ENCODE measurements around the gene CCKAR.

Gene CCKAR

DNA sequence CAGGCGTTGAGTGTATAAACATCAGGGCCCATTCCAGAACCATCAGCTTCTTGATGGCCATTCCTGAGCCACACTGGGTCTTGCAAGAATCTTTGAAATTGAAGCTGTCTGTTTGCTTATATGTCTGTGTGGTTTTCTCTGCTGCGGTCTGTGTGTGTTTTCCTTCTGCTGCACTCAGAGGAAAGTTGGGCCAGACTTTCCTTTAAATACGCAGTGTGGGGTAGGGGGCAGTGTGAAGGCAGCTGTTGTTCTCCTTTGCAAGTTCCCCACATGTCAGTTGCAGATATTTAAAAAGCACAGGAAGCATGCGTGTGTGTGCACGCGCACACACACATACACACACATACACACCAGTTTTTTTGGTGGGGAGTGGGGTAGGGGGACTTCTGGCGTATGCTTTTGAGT is 32.1 kb downstream of the CCKAR start:
- DNase-seq, result no peak

DNA sequence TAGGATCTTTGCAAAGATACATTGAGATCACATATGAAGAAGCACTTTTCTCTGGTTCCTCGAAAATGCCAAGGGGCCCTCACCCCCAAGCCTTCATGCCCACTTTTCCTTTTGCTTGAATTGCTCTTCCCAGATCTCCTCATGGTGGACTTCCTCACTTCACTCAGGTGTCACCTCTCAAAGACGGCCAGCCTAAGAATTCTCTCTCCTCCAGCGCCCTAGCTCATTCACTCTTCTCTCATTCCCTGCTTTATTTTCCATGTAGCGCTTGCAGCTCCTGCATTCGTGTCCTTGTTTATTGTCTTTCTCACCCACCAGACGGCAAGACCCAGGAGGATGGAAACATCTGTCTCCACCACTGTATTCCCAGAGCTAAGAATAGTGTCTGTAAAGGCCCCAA is 32.9 kb downstream of the CCKAR start:
- DNase-seq, result no peak

DNA sequence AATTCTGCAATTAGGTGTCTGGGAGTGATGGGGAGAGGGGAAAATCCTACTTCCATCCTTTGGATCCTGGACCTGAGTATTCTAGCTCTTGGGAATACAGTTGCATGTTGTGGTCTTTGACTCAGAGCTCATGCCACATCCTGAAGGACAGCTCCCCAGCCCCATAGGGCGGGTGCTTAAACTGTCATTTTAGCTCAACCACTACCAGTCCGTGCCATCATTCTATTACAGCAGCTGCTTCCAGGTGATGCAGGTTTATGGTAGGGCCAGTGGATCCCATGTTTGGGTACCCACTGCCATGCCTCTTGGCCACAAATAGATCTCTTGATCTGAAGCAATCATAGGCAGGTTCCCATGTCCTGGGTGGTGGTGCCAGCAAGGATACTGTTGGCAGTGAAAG is 34.7 kb downstream of the CCKAR start:
- no peak for DNase-seq

DNA sequence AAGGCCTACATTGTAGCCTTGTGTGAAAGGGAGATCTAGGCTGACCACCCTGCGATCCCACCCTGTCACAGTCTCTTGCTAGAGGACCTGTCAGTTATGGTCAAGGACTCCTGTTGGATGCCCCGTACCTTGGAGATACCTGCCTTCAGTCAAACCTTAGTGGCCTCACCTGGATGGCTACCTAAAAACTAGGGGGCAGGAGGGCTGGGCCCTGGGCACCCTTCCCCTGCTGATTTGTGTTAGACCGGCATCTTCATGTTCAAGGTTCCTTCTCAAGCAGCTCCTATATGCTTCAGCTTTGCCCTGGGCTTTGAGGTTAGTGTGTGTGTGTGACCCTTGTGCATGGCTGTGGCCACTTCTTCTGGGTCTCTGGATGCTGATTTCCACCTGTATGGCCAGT is 35.3 kb downstream of the CCKAR start:
- no peak for DNase-seq

DNA sequence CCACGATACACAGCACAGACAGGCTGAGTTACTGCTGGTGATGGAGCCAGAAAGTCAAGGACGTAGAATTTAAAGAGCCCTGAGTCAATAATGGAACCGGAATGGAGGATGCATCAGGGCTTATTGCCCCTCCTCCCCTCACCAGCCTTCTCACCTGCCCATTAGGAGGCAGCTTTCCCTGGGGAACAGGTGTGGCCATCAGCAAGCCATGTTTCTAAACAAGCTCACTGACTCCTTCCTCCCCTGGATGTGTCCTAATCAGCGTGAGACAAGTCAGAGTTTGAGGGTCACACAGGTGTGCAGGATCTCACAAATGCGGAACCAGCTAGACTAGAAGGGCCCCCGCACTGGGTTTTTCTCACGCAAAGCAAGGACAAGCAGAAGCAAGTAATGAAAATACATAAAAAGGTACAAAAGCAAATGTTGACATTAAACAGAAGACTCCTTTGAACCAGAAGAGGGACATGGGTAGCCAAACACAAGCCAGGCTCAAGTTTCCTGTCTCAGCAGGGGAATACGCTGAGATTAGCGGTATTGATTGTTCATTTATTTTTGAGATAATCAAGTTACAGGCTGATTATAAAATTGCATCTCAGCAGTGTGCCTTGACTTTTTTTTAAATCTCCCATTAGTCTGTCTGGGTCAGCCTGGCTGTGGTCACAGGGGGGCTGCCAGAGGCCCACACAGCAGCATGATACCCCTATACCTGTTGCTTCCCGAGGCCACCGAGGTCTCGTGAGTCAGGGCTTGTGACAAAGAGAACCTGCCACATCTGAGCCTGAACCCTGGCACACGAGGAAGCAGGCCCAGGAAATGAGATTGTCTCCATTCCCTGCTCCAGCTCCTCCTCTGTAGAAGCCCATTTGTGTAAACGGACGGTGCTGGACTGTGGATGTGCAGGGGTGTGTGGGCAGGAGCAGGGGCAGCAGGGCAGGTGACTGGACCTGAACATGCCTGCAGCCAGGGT is 37.4 kb downstream of the CCKAR start:
- DNase-seq, result no peak

DNA sequence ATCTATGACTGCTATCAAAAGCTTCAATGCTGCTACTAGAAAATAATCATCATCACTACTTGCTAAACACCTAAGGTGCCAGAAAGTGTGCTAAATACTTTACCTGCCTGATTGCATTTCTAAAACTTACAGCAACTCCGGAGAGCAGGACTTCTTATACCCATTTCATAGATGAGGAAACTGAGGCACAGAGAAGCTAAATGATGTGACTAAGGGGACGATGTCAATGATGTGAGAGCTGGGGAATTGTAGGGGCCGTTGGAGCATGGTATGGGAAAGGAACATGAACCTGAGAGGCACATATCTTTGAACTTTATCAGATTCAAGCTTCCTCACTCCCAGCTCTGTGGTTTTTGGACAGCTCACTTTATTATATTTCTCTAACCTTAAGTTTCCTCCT is 38.7 kb downstream of the CCKAR start:
- DNase-seq, result no peak

DNA sequence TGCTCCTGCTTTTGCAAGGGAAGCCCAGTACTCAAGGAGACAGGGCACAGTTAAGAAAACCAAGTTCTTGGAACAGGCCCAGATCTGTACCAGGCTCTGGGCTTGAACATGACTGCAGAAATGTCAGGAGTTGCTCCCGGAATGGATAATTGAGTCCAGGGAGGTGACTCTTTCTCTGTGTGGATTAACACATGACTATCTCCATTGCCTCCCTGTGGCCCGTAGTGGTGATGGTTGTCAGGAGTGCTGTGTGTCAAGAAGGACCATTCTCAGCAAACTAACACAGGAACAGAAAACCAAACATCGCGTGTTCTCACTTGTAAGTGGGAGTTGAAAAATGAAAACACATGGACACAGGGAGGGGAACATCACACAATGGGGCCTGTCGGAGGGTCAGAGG is 39.9 kb downstream of the CCKAR start:
- no peak for DNase-seq

DNA sequence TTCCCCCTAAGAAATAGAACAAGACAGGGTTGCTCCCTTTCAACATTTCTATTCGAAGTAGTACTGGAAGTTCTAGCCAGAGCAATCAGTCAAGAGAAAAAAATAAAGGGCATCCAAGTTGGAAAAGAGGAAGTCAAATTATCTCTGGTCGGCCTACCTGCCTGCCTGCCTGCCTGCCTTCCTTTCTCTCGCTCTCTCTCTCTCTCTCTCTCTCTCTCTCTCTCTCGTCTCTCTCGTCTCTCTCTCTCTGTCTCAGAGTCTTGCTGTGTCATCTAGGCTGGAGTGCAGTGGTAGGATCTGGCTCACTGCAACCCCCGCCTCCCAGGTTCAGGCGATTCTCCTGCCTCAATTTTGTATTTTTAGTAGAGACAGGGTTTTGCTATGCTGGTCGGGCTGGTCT is 42.9 kb downstream of the CCKAR start:
- no peak for DNase-seq

DNA sequence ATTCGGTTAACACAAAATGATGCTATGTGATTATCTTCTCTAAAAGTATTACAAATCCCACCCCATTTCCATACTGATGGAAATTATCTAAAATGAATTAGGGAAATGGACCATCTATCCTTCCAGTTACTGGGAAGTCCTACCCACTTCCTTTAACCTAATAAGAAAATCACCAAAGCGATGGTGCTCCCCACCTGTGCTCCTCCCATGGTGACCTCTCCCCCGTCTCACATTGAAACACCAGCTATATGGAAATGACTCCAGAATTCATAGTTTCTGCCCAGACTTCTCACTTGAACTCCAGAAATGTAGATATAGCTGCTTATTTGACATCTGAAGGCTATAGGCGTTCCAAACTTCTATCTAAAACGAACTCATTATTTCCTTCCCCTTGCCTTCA is 48.5 kb downstream of the CCKAR start:
- DNase-seq, result no peak

DNA sequence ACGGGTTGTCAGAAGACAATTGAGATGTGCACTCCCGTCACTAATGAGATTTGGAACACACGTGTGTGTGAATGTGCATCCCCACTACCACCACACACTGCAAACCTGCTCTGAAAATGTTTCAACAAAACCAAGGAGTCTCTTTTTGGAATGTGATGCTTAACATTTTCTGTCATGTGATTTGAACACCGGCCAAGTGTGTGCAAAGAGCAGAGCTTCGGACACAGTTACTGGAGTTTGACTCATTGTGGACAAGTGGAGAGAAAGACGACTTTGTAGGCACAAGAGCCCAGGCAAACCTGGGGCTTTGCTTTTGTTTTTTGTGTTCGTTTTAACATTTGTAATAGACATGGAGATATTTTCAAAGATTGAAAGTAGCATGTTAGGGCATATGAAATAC is 49.2 kb downstream of the CCKAR start:
- no peak for DNase-seq

DNA sequence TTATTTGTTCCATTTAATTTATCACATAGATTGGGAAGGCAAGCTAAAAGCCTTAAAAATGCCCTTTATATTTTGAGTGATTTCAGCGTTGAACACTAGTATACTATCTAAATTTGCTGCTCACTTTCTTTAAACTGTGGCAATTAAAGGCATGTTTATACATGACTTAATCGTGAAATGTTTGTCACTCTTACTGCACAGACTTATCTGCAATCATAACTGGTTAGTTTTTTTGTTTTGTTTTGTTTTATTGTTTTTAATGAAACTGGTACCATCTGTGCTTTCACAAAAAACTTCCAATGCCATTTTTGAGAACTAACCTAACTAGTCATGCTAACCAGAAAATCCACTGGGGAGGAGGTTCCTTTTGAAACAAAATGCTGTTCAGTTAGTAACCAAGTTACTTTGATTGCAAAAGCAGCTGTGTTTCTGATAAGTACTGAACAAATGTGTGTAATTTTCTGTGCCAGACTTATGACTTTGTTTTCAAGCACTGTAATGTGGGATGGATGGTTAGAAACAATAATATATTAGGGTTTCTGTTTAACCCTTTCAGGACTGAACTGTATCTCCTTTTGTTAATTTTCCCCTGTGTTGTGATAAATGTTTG is 56.1 kb downstream of the CCKAR start:
- no peak for DNase-seq

DNA sequence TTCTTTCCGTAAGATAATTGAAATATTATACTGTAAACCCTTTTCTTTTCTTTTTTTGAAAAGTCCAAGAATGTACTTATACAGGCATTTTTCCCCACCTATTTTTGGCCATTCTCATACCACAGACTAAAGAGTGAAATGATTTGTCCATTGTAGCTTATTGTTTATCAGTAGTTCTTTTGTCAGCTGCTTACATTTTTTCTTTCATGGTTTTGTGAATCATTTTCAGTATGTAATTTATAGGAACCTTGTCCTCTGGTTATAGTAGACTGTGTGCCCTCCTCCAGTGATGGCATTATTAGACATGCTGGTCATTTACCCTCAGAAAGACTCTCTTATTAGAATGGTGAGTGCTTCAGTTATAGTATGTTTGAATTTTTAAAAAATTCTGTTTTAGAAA is 56.7 kb downstream of the CCKAR start:
- DNase-seq, result no peak

DNA sequence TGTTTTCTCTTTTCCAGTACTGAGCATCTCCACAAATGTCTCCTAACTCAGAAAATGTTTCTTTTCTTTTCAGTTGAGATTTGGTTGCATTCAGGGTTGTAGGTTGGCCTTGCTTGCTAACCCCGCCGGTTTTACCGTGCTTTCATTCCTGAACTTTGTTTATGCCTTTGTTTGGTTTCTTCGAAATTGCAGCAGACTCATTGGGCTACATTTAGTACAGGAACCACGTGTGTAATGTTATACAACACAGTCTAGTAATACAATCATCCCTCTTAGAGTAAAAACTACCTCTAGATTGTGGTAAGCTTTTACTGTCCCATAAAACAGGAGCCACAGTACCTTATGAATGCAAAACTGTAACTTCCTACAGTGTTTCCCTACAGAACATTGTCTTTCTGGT is 57.9 kb downstream of the CCKAR start:
- no peak for DNase-seq

DNA sequence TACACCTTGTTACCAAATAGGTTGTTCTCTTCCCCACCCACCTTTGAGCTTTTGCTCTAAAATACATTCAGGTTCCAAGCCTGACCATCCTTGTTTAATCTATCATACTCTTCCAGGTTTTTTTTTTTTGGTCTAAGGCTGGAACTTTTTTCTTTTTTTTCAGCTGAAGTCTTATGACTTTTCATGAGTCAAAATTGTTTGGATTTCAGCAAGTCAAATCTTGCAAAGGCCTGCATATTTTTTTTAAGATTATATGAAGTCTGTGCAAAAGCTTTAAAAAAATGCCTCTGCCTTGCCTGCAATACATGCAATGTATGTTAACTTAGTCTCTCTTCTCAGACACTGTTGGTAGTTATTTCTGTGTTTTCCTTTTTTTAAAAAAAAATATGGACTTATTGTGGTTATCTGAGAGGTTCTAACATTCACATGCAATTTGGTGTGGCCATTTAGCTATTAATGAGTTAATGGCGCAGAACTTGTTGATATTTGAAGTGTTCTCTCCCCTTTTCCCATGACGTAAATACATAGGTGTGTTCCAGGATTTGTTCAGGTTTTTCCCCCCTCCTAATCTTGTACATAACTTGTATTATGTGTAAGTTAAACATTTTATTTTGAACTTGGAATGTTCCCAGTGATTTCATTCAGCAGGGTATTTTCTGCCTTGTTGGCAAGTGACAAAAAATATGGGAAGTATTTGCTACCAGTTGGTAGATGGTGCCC is 58.7 kb downstream of the CCKAR start:
- DNase-seq, result no peak

Data from activated CD4-positive, alpha-beta T cell treated with anti-CD3 and anti-CD28 coated beads for 1 hour (primary cell).